BE2C (cell line): ENCODE results near the gene ATP6V0E2.

ENCODE experiments used
- DNase-seq: peaks from one replicate; pipeline ENCODE4 v3.0.0-alpha.2; 2020
- H3K27me3 ChIP-seq: fragments of 250-450 bp; sonication (Bioruptor Pico); 2 replicates; pipeline ENCODE4 v1.5.1; 2020; ENCODE audit warnings: mild to moderate bottlenecking
- H3K36me3 ChIP-seq: fragments of 250-450 bp; sonication (Bioruptor Pico); 2 replicates; pipeline ENCODE4 v1.5.1; 2020; ENCODE audit warnings: mild to moderate bottlenecking
- H3K4me1 ChIP-seq: fragments of 250-450 bp; sonication (Bioruptor Pico); 2 replicates; pipeline ENCODE4 v1.5.1; 2020
- H3K4me3 ChIP-seq: 2 replicates; pipeline ENCODE4 v1.5.1; 2011; ENCODE audit warnings: low read depth, low read length
- H3K9me3 ChIP-seq: fragments of 250-450 bp; sonication (Bioruptor Pico); 2 replicates; pipeline ENCODE4 v1.5.1; 2020
- TF ChIP-seq, protein P1 (sequence below): IDR thresholded peaks from 2 replicates; pipeline ENCODE4 v1.5.1; 2012; ENCODE audit warnings: mild to moderate bottlenecking, low read depth, low read length

The ATP6V0E2 gene

DNA sequence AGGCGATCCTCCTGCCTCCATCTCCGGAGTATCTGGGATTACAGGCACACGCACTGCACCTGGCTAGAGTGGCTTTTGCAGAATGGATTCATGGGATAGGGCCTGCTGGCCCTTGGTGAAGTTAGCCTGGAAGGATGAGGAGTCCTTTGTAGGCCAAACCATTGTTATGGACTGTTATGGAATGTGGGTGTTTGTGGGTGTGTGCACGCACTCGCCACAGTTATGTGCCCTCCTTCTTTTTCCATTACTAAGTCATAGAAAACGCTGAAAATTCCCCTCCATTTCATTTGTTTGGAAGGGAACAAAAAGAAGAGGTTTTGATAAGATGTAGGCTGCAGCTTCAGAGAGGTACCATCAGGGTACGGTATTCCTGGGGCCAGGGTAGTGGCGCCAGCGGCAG lies 20.6 kb upstream of the ATP6V0E2 start:
- DNase-seq, result no peak
- no peaks in the 10 kb centered on the region for H3K36me3 ChIP-seq
- TF ChIP-seq, protein P1, sequence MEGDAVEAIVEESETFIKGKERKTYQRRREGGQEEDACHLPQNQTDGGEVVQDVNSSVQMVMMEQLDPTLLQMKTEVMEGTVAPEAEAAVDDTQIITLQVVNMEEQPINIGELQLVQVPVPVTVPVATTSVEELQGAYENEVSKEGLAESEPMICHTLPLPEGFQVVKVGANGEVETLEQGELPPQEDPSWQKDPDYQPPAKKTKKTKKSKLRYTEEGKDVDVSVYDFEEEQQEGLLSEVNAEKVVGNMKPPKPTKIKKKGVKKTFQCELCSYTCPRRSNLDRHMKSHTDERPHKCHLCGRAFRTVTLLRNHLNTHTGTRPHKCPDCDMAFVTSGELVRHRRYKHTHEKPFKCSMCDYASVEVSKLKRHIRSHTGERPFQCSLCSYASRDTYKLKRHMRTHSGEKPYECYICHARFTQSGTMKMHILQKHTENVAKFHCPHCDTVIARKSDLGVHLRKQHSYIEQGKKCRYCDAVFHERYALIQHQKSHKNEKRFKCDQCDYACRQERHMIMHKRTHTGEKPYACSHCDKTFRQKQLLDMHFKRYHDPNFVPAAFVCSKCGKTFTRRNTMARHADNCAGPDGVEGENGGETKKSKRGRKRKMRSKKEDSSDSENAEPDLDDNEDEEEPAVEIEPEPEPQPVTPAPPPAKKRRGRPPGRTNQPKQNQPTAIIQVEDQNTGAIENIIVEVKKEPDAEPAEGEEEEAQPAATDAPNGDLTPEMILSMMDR, result no peak

DNA sequence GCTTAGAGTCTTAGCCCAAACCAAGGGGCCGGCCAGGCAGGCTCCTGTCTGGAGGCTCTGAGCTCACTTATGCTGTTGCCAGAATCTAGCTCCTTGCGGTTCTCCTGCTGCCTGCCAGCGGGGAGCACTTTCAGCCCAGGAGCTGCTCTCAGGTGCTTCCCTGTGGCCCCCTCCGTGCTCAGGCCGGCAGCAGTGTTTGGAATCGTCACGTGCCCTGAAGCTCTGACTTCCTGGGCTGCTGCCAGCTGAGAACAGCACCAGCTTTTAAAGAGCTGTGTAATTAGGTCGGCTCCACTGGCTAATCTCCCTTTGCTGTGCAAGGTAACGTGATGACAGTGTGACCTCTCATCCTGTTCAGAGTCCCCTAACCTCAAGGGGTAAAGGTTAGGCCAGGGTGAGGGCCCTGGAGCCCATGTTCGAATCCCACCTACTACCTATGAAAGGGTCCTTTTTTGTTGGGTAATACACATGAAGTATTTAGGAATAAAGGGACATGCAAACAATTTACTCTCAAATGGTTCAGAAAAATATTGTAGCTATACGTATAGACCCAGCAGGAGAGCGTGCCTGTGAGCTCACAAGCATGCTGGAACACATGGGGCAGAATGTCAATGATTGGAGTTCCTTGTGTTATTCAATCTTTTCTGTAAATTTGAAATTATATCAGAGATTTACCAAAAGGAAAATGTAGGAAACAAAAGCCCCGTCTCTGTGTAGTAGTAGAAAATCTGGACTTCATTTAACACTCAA lies 19.0 kb upstream of the ATP6V0E2 start:
- Histone ChIP-seq H3K27me3 (no peaks in the 10 kb centered on the region), H3K36me3 (no peaks in the 10 kb centered on the region), H3K4me3 (no peak overlapping the region), H3K9me3 (no peaks in the 10 kb centered on the region), H3K4me1 (peaks cover 9% of the 10 kb centered on the region; the same call in 1 of the 2 replicates)
- peak; percentile 74 for DNase-seq
- TF ChIP-seq, protein P1, result no peak

More for the DNA sequence above, 20.6 kb upstream of the ATP6V0E2 start:
- H3K4me1 ChIP-seq, result peaks cover 9% of the 10 kb centered on the region; the same call in 1 of the 2 replicates
- H3K9me3 ChIP-seq, result no peaks in the 10 kb centered on the region
- no peak overlapping the region for H3K4me3 ChIP-seq
- no peaks in the 10 kb centered on the region for H3K27me3 ChIP-seq

DNA sequence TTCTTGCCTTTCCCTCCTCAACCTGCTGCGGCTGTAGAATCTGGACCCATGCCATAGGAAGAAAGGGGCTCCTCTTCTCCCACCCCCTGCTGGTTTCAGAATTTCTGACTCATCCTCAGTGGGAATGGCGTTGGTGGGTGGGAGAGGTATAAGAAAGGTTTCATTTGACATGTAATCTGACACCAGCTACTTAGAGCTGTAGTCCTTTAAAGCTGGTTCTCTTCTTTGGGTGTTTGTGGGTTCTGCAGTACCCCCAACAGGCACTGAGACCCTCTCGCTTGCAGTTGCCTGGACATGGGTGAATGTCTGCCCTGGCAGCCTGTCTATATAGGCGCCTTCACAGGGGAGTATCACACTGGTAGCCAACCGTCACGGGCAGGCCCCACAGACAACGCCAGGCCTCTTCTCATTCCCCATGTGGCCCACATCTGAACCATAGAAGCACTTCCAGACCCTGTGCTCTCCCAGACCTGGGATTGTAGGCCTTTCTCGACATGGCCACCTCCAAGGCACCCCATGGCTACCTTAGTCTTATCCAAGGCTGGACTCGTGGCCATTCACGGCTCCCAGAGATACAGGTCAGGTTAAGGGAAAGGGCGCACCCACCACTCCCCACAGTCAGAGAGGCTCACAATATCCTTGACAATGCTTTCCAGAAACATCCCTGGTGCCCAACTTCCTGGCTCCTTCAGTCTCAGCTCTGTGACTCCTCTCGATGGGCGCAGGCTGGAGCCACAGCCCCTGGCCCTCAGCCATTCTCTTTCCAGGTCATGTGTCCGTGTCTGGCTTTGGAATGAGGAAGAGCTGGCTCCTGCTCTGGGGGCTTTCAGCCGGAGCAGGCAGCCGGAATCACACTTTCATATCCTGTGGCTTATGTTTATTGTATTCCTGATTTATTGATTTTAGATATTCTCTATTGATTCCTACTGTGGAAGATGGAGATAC lies 18.1 kb upstream of the ATP6V0E2 start:
- no peak for DNase-seq
- TF ChIP-seq, protein P1, result no peak
- no peaks in the 10 kb centered on the region for H3K36me3 ChIP-seq
- H3K4me1 ChIP-seq, result peaks cover 9% of the 10 kb centered on the region; the same call in 1 of the 2 replicates
- no peaks in the 10 kb centered on the region for H3K9me3 ChIP-seq
- H3K4me3 ChIP-seq, result no peak overlapping the region
- H3K27me3 ChIP-seq, result no peaks in the 10 kb centered on the region

DNA sequence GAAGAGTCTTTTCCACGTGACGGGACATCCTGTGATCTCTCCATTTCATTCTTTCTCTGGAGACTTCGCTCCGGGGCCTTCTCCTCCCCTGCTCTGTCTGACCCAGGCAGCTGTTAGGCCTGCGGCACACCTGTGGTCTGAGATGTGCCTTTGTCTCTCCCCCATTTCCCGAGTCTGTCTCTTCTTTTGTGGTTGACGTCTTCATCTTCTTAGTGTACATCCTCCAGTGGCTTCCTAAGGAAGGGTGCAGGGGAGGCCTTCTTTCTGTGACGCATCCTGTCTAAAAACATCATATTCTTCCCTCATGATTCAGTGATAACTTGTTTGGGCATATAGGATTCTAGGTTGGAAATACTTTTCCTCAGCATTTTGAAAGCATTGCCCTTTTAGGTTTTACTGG lies 17.2 kb upstream of the ATP6V0E2 start:
- Histone ChIP-seq H3K4me1 (peaks cover 9% of the 10 kb centered on the region; the same call in 1 of the 2 replicates), H3K9me3 (no peaks in the 10 kb centered on the region), H3K36me3 (no peaks in the 10 kb centered on the region), H3K27me3 (no peaks in the 10 kb centered on the region), H3K4me3 (no peak overlapping the region)
- no peak for DNase-seq
- TF ChIP-seq, protein P1, result no peak

DNA sequence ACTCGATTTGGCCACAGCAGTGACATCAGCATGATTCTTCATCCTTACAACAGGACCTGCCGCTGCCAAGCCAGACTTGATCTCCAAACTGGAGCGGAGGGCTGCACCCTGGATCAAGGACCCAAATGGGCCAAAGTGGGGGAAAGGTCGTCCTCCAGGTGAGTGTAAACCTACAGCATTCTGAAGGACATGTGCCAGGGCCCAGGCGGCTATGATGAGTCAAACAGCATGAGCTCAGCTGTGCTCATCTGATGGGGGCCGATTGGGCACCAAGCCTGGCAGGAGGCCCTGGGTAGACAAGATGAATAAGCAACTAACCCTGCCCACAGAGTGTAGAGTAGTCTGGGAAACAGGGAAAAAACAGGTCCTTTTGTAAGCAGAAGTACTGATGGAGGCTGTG lies 14.4 kb upstream of the ATP6V0E2 start:
- Histone ChIP-seq H3K36me3 (no peaks in the 10 kb centered on the region), H3K27me3 (no peaks in the 10 kb centered on the region), H3K4me1 (peaks cover 9% of the 10 kb centered on the region; the same call in 1 of the 2 replicates), H3K4me3 (no peak overlapping the region), H3K9me3 (no peaks in the 10 kb centered on the region)
- DNase-seq, result no peak
- TF ChIP-seq, protein P1, result no peak
